SK-N-SH (cell line): Measurements from ENCODE around the gene ANKRD33B. TPM values are rescaled to one million over a fixed set of nuclear protein-coding genes. Genes with fewer than 3 reads are reported as not detected.

Experiments used
- CTCF ChIA-PET: fragments of 300-600, 350-600 bp; formaldehyde crosslinking; extraction: SDS; loops from one replicate; lab custom pipeline; 2021; lab: Yijun Ruan, JAX
- POLR2A ChIA-PET: fragments of 350-600 bp; sonication (Branson Sonifier 250); formaldehyde crosslinking; extraction: SDS; loops from one replicate; lab custom pipeline; 2020; ENCODE audit warnings: antibody characterized with exemption, inconsistent platforms; lab: Yijun Ruan, JAX
- DNase-seq: peaks from one replicate; pipeline ENCODE4 v3.0.0; 2012
- H2AFZ ChIP-seq: fragments of 200-600 bp; sonication (generic); 2 replicates; pipeline ENCODE4 v1.8.1; 2016; ENCODE audit warnings: antibody characterized with exemption, mild to moderate bottlenecking, low read depth
- H3F3A ChIP-seq: fragments of 200-600 bp; sonication (generic); replicated peaks from 2 replicates; pipeline ENCODE3; 2016; ENCODE audit warnings: antibody characterized with exemption, mild to moderate bottlenecking; ENCODE audit not compliant: insufficient read depth
- H3K27ac ChIP-seq, 2 experiments: fragments of 200-500 bp in 1 of 2; fragments of 200-600 bp in 1 of 2; sonication (Bioruptor generic) in 1 of 2; sonication (generic), shearing (Covaris generic) in 1 of 2; 2 replicates each; pipeline versions ENCODE4 v1.5.1 to v1.6.1; 2014 to 2016; ENCODE audit warnings: low read depth in 2 of 2, inconsistent platforms in 1 of 2, low read length in 1 of 2, mild to moderate bottlenecking in 1 of 2, mixed read lengths in 1 of 2
- H3K27me3 ChIP-seq: fragments of 200-600 bp; sonication (generic), shearing (Covaris generic); 2 replicates; pipeline ENCODE4 v1.6.1; 2016; ENCODE audit warnings: mixed run types; ENCODE audit not compliant: insufficient read depth
- H3K36me3 ChIP-seq, 2 experiments: fragments of 200-500 bp in 1 of 2; fragments of 200-600 bp in 1 of 2; sonication (Bioruptor generic) in 1 of 2; sonication (generic) in 1 of 2; replicated peaks in 1 of 2; 2 replicates each; pipeline versions ENCODE3 to v1.5.1; 2014 to 2016; ENCODE audit warnings: low read length in 1 of 2, mild to moderate bottlenecking in 1 of 2; ENCODE audit not compliant: insufficient read depth in 2 of 2, control insufficient read depth in 1 of 2
- H3K4me1 ChIP-seq, 2 experiments: fragments of 200-500 bp in 1 of 2; fragments of 200-600 bp in 1 of 2; sonication (Bioruptor generic) in 1 of 2; sonication (generic), shearing (Covaris generic) in 1 of 2; 2 replicates each; pipeline versions ENCODE4 v1.5.1 to v1.6.1; 2014 to 2016; ENCODE audit warnings: low read depth in 1 of 2, low read length in 1 of 2, mixed run types in 1 of 2; ENCODE audit not compliant: insufficient read depth in 2 of 2, control insufficient read depth in 1 of 2
- H3K4me2 ChIP-seq: fragments of 200-600 bp; sonication (generic), shearing (Covaris generic); 2 replicates; pipeline ENCODE4 v1.6.1; 2017; ENCODE audit warnings: mixed run types
- H3K4me3 ChIP-seq, 2 experiments: fragments of 200-500 bp in 1 of 2; fragments of 200-600 bp in 1 of 2; sonication (Bioruptor generic) in 1 of 2; sonication (generic), shearing (Covaris generic) in 1 of 2; 2 replicates each; pipeline versions ENCODE4 v1.5.1 to v1.8.1; 2014 to 2016; ENCODE audit warnings: low read depth in 2 of 2, inconsistent platforms in 1 of 2, low read length in 1 of 2, mild to moderate bottlenecking in 1 of 2, mixed read lengths in 1 of 2, moderate library complexity in 1 of 2
- H3K79me2 ChIP-seq: fragments of 200-600 bp; sonication (generic); 2 replicates; pipeline ENCODE4 v1.8.1; 2017; ENCODE audit warnings: mild to moderate bottlenecking; ENCODE audit not compliant: insufficient read depth
- H3K9ac ChIP-seq: fragments of 200-600 bp; sonication (generic); 2 replicates; pipeline ENCODE4 v1.6.1; 2017; ENCODE audit warnings: mixed run types
- H3K9me2 ChIP-seq: fragments of 200-600 bp; sonication (generic); 2 replicates; pipeline ENCODE4 v1.6.1; 2017; ENCODE audit warnings: mixed run types
- H3K9me3 ChIP-seq: fragments of 200-600 bp; sonication (generic); 2 replicates; pipeline ENCODE4 v1.6.1; 2017; ENCODE audit warnings: mixed run types, mild to moderate bottlenecking, moderate library complexity
- H4K20me1 ChIP-seq: fragments of 200-600 bp; sonication (generic); 2 replicates; pipeline ENCODE4 v1.6.1; 2017; ENCODE audit warnings: mild to moderate bottlenecking, mixed run types; ENCODE audit not compliant: insufficient read depth
- CHD2 ChIP-seq: fragments of 150-350 bp; IDR thresholded peaks from 2 replicates; pipeline ENCODE4 v1.6.1; 2018; ENCODE audit warnings: low read length; ENCODE audit not compliant: partially characterized antibody
- EP300 ChIP-seq, 2 experiments: IDR thresholded peaks; 2 replicates each; pipeline versions ENCODE4 v1.4.0 to v1.6.1; 2012; ENCODE audit warnings: borderline replicate concordance in 1 of 2, low read depth in 1 of 2, low read length in 1 of 2
- FOXJ3 ChIP-seq: sonication (generic); formaldehyde crosslinking; IDR thresholded peaks from 2 replicates; pipeline ENCODE4 v1.5.1; 2020; ENCODE audit warnings: mild to moderate bottlenecking, missing genetic modification reagents
- FOXM1 ChIP-seq: IDR thresholded peaks from 2 replicates; pipeline ENCODE4 v1.4.0; 2012; ENCODE audit warnings: low read depth, mild to moderate bottlenecking
- GABPA ChIP-seq: IDR thresholded peaks from 2 replicates; pipeline ENCODE4 v1.4.0; 2012; ENCODE audit warnings: low read depth, mild to moderate bottlenecking
- GATA2 ChIP-seq: sonication (generic); formaldehyde crosslinking; IDR thresholded peaks from 2 replicates; pipeline ENCODE4 v1.5.0; 2020; ENCODE audit warnings: mild to moderate bottlenecking, missing genetic modification reagents
- JUND ChIP-seq: IDR thresholded peaks from 2 replicates; pipeline ENCODE4 v1.4.0; 2012
- MEF2A ChIP-seq: IDR thresholded peaks from 2 replicates; pipeline ENCODE4 v1.4.0; 2012; ENCODE audit warnings: low read depth, borderline replicate concordance
- NFIC ChIP-seq: IDR thresholded peaks from 2 replicates; pipeline ENCODE4 v1.4.0; 2012; ENCODE audit warnings: borderline replicate concordance
- NRF1 ChIP-seq: IDR thresholded peaks from 2 replicates; pipeline ENCODE4 v1.6.1; 2012; ENCODE audit warnings: low read depth, mild to moderate bottlenecking, low read length
- RAD21 ChIP-seq: IDR thresholded peaks from 2 replicates; pipeline ENCODE4 v1.6.1; 2012; ENCODE audit warnings: mild to moderate bottlenecking, low read length
- SMC3 ChIP-seq: IDR thresholded peaks from 2 replicates; pipeline ENCODE4 v1.6.1; 2012; ENCODE audit warnings: low read depth, low read length, improper control_type of control experiment
- TAF1 ChIP-seq: IDR thresholded peaks from 2 replicates; pipeline ENCODE4 v1.6.1; 2012; ENCODE audit warnings: low read depth, mild to moderate bottlenecking, low read length, moderate library complexity, borderline replicate concordance
- TEAD4 ChIP-seq: IDR thresholded peaks from 2 replicates; pipeline ENCODE4 v1.4.0; 2012; ENCODE audit warnings: mild to moderate bottlenecking, borderline replicate concordance; ENCODE audit not compliant: insufficient read depth
- YY1 ChIP-seq: IDR thresholded peaks from 2 replicates; pipeline ENCODE4 v1.4.0; 2012; ENCODE audit warnings: low read depth, mild to moderate bottlenecking
- WGBS: methylation state at CpG from one replicate; pipeline ENCODE4 v1.1.6; 2017; ENCODE audit warnings: low lambda C conversion rate; 5-methylcytosine and 5-hydroxymethylcytosine counted together
- polyA plus RNA-seq, 3 experiments: library from polyadenylated mRNA; depleted of rRNA; stranded (reverse); fragments of >200 nt; gene quantifications; 2 replicates each; pipeline ENCODE4 v1.2.3, GENCODE V29; 2012
- TF ChIP-seq, protein P1 (sequence below): fragments of 200-600 bp; sonication (generic); IDR thresholded peaks from 2 replicates; pipeline ENCODE4 v1.6.1; 2017; ENCODE audit warnings: antibody characterized with exemption, mild to moderate bottlenecking, moderate library complexity
- TF ChIP-seq, protein P2 (sequence below): IDR thresholded peaks from 2 replicates; pipeline ENCODE4 v1.4.0; 2012; ENCODE audit warnings: low read depth, borderline replicate concordance
- TF ChIP-seq, protein P3 (sequence below): IDR thresholded peaks from 2 replicates; pipeline ENCODE4; 2012
- TF ChIP-seq, protein P4 (sequence below): fragments of 150-350 bp; IDR thresholded peaks from 2 replicates; pipeline ENCODE4 v1.6.1; 2016; ENCODE audit warnings: mild to moderate bottlenecking, low read depth, low read length
- TF ChIP-seq, protein P5 (sequence below): fragments of 150-350 bp; IDR thresholded peaks from 2 replicates; pipeline ENCODE4 v1.6.1; 2017; ENCODE audit warnings: antibody characterized with exemption, low read length, low read depth, borderline replicate concordance

Gene ANKRD33B
- polyA plus RNA-seq, 1 of the 3 experiments (the other 2 are of a cell fraction), result 1.8 TPM

DNA sequence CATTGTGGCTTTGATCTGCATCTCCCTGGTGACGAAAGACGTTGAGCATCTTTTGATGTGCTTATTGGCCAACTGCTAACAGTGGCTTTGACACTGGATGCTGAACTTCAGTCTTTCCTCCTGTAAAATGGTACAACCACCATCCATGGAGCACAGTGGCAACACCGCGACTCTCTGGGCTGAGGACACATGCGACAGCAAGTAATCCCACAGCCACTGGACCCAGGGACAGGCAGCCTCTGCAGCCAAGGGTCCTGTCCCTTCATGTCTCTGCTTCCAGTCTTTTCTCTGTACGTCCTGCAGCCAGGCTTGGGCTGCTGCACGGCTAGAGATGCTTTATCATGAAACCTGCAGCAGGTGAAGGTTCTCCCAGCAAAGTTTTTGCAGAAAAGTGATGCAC, 113.7 kb downstream of the ANKRD33B start:
- Histone ChIP-seq H3K27ac (no peak overlapping the region), H2AFZ (no peak overlapping the region), H3K27me3 (no peaks in the 10 kb centered on the region), H3K4me2 (no peak overlapping the region), H3K9ac (no peak overlapping the region)
- 98% methylated on average over 7 of the region's 7 CpGs for WGBS
- TF ChIP-seq, protein P1, sequence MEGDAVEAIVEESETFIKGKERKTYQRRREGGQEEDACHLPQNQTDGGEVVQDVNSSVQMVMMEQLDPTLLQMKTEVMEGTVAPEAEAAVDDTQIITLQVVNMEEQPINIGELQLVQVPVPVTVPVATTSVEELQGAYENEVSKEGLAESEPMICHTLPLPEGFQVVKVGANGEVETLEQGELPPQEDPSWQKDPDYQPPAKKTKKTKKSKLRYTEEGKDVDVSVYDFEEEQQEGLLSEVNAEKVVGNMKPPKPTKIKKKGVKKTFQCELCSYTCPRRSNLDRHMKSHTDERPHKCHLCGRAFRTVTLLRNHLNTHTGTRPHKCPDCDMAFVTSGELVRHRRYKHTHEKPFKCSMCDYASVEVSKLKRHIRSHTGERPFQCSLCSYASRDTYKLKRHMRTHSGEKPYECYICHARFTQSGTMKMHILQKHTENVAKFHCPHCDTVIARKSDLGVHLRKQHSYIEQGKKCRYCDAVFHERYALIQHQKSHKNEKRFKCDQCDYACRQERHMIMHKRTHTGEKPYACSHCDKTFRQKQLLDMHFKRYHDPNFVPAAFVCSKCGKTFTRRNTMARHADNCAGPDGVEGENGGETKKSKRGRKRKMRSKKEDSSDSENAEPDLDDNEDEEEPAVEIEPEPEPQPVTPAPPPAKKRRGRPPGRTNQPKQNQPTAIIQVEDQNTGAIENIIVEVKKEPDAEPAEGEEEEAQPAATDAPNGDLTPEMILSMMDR, result no peak
- TF ChIP-seq GATA2 (CRISPR knock-in tag) (no peak), TAF1 (no peak), NFIC (no peak), EP300 (IDR thresholded peaks at IDR 0.05; ENCODE audit: borderline replicate concordance in 1 of 2, low read depth in 1 of 2, low read length in 1 of 2) (no peak), FOXM1 (no peak), NRF1 (no peak), YY1 (no peak), SMC3 (no peak), FOXJ3 (no peak), MEF2A (no peak), CHD2 (no peak), TEAD4 (no peak), RAD21 (no peak), JUND (no peak), GABPA (no peak)
- TF ChIP-seq, protein P2, sequence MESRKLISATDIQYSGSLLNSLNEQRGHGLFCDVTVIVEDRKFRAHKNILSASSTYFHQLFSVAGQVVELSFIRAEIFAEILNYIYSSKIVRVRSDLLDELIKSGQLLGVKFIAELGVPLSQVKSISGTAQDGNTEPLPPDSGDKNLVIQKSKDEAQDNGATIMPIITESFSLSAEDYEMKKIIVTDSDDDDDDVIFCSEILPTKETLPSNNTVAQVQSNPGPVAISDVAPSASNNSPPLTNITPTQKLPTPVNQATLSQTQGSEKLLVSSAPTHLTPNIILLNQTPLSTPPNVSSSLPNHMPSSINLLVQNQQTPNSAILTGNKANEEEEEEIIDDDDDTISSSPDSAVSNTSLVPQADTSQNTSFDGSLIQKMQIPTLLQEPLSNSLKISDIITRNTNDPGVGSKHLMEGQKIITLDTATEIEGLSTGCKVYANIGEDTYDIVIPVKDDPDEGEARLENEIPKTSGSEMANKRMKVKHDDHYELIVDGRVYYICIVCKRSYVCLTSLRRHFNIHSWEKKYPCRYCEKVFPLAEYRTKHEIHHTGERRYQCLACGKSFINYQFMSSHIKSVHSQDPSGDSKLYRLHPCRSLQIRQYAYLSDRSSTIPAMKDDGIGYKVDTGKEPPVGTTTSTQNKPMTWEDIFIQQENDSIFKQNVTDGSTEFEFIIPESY, result no peak
- TF ChIP-seq, protein P3, sequence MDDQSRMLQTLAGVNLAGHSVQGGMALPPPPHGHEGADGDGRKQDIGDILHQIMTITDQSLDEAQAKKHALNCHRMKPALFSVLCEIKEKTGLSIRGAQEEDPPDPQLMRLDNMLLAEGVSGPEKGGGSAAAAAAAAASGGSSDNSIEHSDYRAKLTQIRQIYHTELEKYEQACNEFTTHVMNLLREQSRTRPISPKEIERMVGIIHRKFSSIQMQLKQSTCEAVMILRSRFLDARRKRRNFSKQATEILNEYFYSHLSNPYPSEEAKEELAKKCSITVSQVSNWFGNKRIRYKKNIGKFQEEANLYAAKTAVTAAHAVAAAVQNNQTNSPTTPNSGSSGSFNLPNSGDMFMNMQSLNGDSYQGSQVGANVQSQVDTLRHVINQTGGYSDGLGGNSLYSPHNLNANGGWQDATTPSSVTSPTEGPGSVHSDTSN, result no peak
- TF ChIP-seq, protein P4, sequence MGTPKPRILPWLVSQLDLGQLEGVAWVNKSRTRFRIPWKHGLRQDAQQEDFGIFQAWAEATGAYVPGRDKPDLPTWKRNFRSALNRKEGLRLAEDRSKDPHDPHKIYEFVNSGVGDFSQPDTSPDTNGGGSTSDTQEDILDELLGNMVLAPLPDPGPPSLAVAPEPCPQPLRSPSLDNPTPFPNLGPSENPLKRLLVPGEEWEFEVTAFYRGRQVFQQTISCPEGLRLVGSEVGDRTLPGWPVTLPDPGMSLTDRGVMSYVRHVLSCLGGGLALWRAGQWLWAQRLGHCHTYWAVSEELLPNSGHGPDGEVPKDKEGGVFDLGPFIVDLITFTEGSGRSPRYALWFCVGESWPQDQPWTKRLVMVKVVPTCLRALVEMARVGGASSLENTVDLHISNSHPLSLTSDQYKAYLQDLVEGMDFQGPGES, result no peak
- TF ChIP-seq, protein P5, sequence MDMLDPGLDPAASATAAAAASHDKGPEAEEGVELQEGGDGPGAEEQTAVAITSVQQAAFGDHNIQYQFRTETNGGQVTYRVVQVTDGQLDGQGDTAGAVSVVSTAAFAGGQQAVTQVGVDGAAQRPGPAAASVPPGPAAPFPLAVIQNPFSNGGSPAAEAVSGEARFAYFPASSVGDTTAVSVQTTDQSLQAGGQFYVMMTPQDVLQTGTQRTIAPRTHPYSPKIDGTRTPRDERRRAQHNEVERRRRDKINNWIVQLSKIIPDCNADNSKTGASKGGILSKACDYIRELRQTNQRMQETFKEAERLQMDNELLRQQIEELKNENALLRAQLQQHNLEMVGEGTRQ, result no peak
- TF ChIP-seq, all 33 proteins: peak for 0
- H3F3A ChIP-seq, result peaks cover 3% of the 10 kb centered on the region
- POLR2A ChIA-PET, result no interaction called here
- no peaks in the 10 kb centered on the region for H3K9me3 ChIP-seq
- no peak for DNase-seq
- no peak overlapping the region for H3K4me3 ChIP-seq
- H4K20me1 ChIP-seq, result no peaks in the 10 kb centered on the region
- peaks cover 25 to 27% of the 10 kb centered on the region in 2 experiments for H3K36me3 ChIP-seq
- no peaks in the 10 kb centered on the region for H3K9me2 ChIP-seq
- no peaks in the 10 kb centered on the region; the same call in 1 of the 2 replicates for H3K79me2 ChIP-seq
- CTCF ChIA-PET, result no interaction called here
- peaks cover 0 to 23% of the 10 kb centered on the region in 2 experiments; a peak in 1 of 4 replicates for H3K4me1 ChIP-seq
